ENCODE results near the gene PCDHGB6.

Gene PCDHGB6

DNA sequence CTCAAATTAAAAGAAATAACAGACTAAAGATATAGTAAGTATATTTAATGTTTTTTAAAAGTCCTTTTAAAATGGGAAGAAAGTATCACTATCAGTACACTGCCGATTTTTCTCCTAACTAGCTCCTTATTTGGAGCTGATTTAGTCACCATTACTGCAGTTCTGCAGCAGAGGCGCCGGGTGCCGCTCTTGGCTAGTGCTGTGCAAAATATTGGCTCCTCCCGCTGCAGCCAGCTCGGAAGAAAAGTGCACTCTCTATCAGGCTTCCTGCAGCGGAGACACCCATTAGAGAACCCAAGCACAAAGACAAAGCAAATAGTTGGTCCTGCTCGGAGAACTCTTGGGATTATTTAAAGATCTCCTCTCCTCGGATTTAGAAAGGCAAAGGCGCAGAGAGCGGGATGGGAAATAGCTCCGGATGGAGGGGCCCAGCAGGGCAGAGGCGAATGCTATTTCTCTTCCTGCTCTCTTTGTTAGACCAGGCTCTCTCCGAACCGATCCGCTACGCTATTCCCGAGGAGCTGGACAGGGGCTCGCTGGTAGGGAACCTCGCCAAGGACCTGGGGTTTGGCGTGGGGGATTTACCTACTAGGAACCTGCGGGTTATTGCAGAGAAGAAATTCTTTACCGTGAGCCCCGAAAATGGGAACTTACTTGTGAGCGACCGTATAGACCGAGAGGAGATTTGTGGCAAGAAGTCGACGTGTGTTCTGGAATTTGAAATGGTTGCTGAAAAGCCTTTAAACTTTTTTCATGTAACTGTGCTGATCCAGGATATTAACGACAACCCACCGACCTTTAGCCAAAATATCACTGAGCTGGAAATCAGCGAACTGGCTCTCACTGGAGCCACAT, 37.6 kb upstream of the PCDHGB6 start, which contains the start of gene PCDHGB3:
TSS of gene PCDHGB3 (plus strand) at position 249 of the 855 bp plus-strand sequence. CDS start at position 402, 153 bp downstream.
- peaks cover 48% of the 10 kb centered on the region; the same call in 1 of the 2 replicates for H3K9me3 ChIP-seq (ENCODE audit: insufficient read depth, low read length)

DNA sequence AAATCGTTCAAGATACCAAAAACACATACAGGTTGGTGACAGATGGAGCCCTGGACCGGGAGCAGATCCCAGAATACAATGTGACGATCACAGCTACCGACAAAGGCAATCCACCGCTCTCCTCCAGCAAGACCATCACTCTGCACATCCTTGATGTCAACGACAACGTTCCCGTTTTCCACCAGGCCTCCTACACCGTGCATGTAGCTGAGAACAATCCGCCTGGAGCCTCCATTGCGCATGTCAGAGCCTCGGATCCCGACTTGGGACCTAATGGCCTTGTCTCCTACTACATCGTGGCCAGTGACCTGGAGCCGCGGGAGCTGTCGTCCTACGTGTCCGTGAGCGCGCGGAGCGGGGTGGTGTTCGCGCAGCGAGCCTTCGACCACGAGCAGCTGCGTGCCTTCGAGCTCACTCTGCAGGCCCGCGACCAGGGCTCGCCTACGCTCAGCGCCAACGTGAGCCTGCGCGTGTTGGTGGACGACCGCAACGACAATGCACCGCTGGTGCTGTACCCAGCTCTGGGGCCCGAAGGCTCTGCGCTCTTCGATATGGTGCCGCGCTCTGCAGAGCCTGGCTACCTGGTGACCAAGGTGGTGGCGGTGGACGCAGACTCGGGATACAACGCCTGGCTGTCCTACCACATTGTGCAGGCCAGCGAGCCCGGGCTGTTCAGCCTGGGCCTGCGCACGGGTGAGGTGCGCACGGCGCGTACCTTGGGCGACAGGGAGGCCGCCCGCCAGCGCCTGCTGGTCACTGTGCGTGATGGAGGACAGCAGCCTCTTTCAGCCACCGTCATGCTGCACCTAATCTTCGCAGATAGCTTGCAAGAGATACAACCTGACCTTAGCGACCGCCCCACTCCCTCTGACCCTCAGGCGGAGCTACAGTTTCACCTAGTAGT, 36.0 kb upstream of the PCDHGB6 start:
- no peaks in the 10 kb centered on the region; the same call in 1 of the 2 replicates for H3K79me2 ChIP-seq (ENCODE audit: insufficient read depth, low read length)
- 0 out of 2 replicates have a peak, but pooled peaks cover 3% of the 10 kb centered on the region for H3F3A ChIP-seq (ENCODE audit: insufficient read depth)
- no peaks in the 10 kb centered on the region for H3K27me3 ChIP-seq (ENCODE audit: low read length)
- H3K9me3 ChIP-seq (ENCODE audit: insufficient read depth, low read length): peaks cover 50% of the 10 kb centered on the region; the same call in 1 of the 2 replicates
- H3K4me2 ChIP-seq (ENCODE audit: low read depth, low read length, poor library complexity, severe bottlenecking): no peak overlapping the region
- H3K4me3 ChIP-seq (ENCODE audit: insufficient read depth, low read length, poor library complexity, severe bottlenecking): no peak overlapping the region
- H3K9me2 ChIP-seq (replicated peaks; ENCODE audit: insufficient read depth, low read length): no peaks in the 10 kb centered on the region
- no peak overlapping the region for H3K9ac ChIP-seq (ENCODE audit: low read length)
- no peak overlapping the region for H2AFZ ChIP-seq (ENCODE audit: low read depth, low read length, severe bottlenecking)
- no peaks in the 10 kb centered on the region for H4K20me1 ChIP-seq (ENCODE audit: low read depth, low read length)
- H3K27ac ChIP-seq (ENCODE audit: low read depth, low read length): no peak overlapping the region
- peaks cover 18% of the 10 kb centered on the region for H3K36me3 ChIP-seq (ENCODE audit: low read length)
- TF ChIP-seq, protein P1, sequence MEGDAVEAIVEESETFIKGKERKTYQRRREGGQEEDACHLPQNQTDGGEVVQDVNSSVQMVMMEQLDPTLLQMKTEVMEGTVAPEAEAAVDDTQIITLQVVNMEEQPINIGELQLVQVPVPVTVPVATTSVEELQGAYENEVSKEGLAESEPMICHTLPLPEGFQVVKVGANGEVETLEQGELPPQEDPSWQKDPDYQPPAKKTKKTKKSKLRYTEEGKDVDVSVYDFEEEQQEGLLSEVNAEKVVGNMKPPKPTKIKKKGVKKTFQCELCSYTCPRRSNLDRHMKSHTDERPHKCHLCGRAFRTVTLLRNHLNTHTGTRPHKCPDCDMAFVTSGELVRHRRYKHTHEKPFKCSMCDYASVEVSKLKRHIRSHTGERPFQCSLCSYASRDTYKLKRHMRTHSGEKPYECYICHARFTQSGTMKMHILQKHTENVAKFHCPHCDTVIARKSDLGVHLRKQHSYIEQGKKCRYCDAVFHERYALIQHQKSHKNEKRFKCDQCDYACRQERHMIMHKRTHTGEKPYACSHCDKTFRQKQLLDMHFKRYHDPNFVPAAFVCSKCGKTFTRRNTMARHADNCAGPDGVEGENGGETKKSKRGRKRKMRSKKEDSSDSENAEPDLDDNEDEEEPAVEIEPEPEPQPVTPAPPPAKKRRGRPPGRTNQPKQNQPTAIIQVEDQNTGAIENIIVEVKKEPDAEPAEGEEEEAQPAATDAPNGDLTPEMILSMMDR (IDR thresholded peaks at IDR 0.05; ENCODE audit: insufficient read depth, low read length, poor library complexity, severe bottlenecking): no peak
- no peak for TF ChIP-seq EZH2phosphoT487 (conservative IDR thresholded peaks at IDR 0.05; ENCODE audit: low read length)

More for the DNA sequence above, 37.6 kb upstream of the PCDHGB6 start, which contains the start of gene PCDHGB3:
- peak within 1 kb of the TSS; percentile 24; the same call in 1 of the 2 replicates for H3K27ac ChIP-seq (ENCODE audit: low read depth, low read length)
- H3K9me2 ChIP-seq (replicated peaks; ENCODE audit: insufficient read depth, low read length): no peaks in the 10 kb centered on the region
- peak within 1 kb of the TSS; percentile 81 for H2AFZ ChIP-seq (ENCODE audit: low read depth, low read length, severe bottlenecking)
- H3K27me3 ChIP-seq (ENCODE audit: low read length): no peaks in the 10 kb centered on the region
- no peak for TF ChIP-seq EZH2phosphoT487 (conservative IDR thresholded peaks at IDR 0.05; ENCODE audit: low read length)
- TF ChIP-seq, protein P1 (IDR thresholded peaks at IDR 0.05; ENCODE audit: insufficient read depth, low read length, poor library complexity, severe bottlenecking): peak; percentile 74
- 0 out of 2 replicates have a peak, but pooled peaks cover 3% of the 10 kb centered on the region for H3F3A ChIP-seq (ENCODE audit: insufficient read depth)
- peak within 1 kb of the TSS; percentile 91 for H3K4me2 ChIP-seq (ENCODE audit: low read depth, low read length, poor library complexity, severe bottlenecking)
- peak within 1 kb of the TSS; percentile 57 for H3K4me3 ChIP-seq (ENCODE audit: insufficient read depth, low read length, poor library complexity, severe bottlenecking)
- H3K9ac ChIP-seq (ENCODE audit: low read length): peak within 1 kb of the TSS; percentile 48
- H3K79me2 ChIP-seq (ENCODE audit: insufficient read depth, low read length): no peaks in the 10 kb centered on the region; the same call in 1 of the 2 replicates
- no peaks in the 10 kb centered on the region for H4K20me1 ChIP-seq (ENCODE audit: low read depth, low read length)
- H3K36me3 ChIP-seq (ENCODE audit: low read length): peaks cover 18% of the 10 kb centered on the region

DNA sequence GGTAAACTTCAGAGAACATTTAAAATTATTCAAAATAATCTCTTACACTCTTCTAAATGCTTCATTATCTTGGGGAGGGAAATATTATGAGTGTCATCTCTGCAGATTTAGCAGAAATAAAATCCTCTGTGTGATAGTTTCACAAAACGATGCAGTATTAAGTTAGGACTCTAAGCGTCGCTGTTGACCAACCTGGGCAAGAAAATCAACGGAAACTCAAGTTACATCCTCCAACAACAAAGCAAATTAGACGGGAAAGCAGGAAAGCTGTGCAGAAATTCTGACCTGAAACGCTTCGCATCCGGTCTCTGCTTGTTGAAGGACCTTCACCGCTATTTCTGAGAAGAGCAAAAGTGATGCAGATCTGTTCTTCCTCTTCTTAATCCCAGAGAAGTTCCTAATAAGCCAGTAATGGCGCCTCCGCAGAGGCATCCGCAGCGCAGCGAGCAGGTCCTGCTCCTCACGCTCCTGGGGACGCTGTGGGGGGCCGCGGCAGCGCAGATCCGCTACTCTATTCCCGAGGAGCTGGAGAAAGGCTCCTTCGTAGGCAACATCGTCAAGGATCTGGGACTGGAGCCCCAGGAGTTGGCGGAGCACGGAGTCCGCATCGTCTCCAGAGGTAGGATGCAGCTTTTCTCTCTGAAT, 34.0 kb upstream of the PCDHGB6 start, which contains the start of gene PCDHGA6:
TSS of gene PCDHGA6 (plus strand) at position 219 of the 645 bp plus-strand sequence. CDS start at position 412, 193 bp downstream.
- Histone ChIP-seq H4K20me1 (ENCODE audit: low read depth, low read length) (no peaks in the 10 kb centered on the region), H3K79me2 (ENCODE audit: insufficient read depth, low read length) (peaks cover 7% of the 10 kb centered on the region; the same call in 1 of the 2 replicates), H3K9ac (ENCODE audit: low read length) (no peak within 1 kb of the TSS), H3K4me2 (ENCODE audit: low read depth, low read length, poor library complexity, severe bottlenecking) (peak within 1 kb of the TSS; percentile 35), H3K27me3 (ENCODE audit: low read length) (no peaks in the 10 kb centered on the region), H3K9me3 (ENCODE audit: insufficient read depth, low read length) (peaks cover 58% of the 10 kb centered on the region; the same call in 1 of the 2 replicates), H3K9me2 (replicated peaks; ENCODE audit: insufficient read depth, low read length) (no peaks in the 10 kb centered on the region), H3K36me3 (ENCODE audit: low read length) (peaks cover 23% of the 10 kb centered on the region), H3F3A (ENCODE audit: insufficient read depth) (no peaks in the 10 kb centered on the region), H2AFZ (ENCODE audit: low read depth, low read length, severe bottlenecking) (no peak within 1 kb of the TSS), H3K27ac (ENCODE audit: low read depth, low read length) (no peak within 1 kb of the TSS), H3K4me3 (ENCODE audit: insufficient read depth, low read length, poor library complexity, severe bottlenecking) (peak within 1 kb of the TSS; percentile 18)
- TF ChIP-seq EZH2phosphoT487 (conservative IDR thresholded peaks at IDR 0.05; ENCODE audit: low read length): no peak
- TF ChIP-seq, protein P1 (IDR thresholded peaks at IDR 0.05; ENCODE audit: insufficient read depth, low read length, poor library complexity, severe bottlenecking): no peak

Data from SU-DHL-6 (cell line).